Osteocyte (in vitro differentiated cells): Measurements from ENCODE around the gene SPEG. TPM values are rescaled to one million over a fixed set of nuclear protein-coding genes. Genes with fewer than 3 reads are reported as not detected.
A peak's percentile ranks its signal among the peaks of the same experiment; 100 is the strongest.

ENCODE experiments used
- DNase-seq: peaks from one replicate; pipeline ENCODE4 v3.0.0; 2021; ENCODE audit warnings: mixed read lengths; ENCODE audit not compliant: unreplicated experiment; ENCODE audit errors: extremely low spot score
- H3K27ac Mint-ChIP-seq: one replicate; pipeline ENCODE4 v1.8.0; 2021; ENCODE audit warnings: mild to moderate bottlenecking, mixed read lengths; ENCODE audit not compliant: unreplicated experiment
- H3K27me3 Mint-ChIP-seq: one replicate; pipeline ENCODE4 v1.8.0; 2021; ENCODE audit warnings: mixed read lengths; ENCODE audit not compliant: unreplicated experiment
- H3K36me3 Mint-ChIP-seq: one replicate; pipeline ENCODE4 v1.8.0; 2021; ENCODE audit warnings: mixed read lengths; ENCODE audit not compliant: unreplicated experiment
- H3K4me1 Mint-ChIP-seq: one replicate; pipeline ENCODE4 v1.8.0; 2021; ENCODE audit warnings: mixed read lengths; ENCODE audit not compliant: unreplicated experiment
- H3K4me3 Mint-ChIP-seq: one replicate; pipeline ENCODE4 v1.8.0; 2021; ENCODE audit warnings: mild to moderate bottlenecking, moderate library complexity, mixed read lengths; ENCODE audit not compliant: unreplicated experiment
- H3K9me3 Mint-ChIP-seq: one replicate; pipeline ENCODE4 v1.8.0; 2021; ENCODE audit warnings: mixed read lengths; ENCODE audit not compliant: unreplicated experiment
- CTCF ChIP-seq: fragments of 200-600 bp; sonication (generic); IDR thresholded peaks from 2 replicates; pipeline ENCODE4 v1.5.0; 2021; ENCODE audit warnings: antibody characterized with exemption, mild to moderate bottlenecking, moderate library complexity
- total RNA-seq: library from RNA; stranded (reverse); gene quantifications from 2 replicates; pipeline ENCODE4 v1.2.1, GENCODE V29; 2021

SPEG gene
- total RNA-seq, 1 donor from 2014 or later: 30.3 TPM

GRCh38 chr2:219494952-219495530, 60.4 kb downstream of the SPEG start:
- no peaks in the 10 kb centered on the region for H3K36me3 Mint-ChIP-seq
- no peak for DNase-seq
- no peak for TF ChIP-seq CTCF
- no peak overlapping the region for H3K27ac Mint-ChIP-seq
- H3K9me3 Mint-ChIP-seq: no peaks in the 10 kb centered on the region
- peaks cover 19% of the 10 kb centered on the region for H3K4me1 Mint-ChIP-seq
- no peaks in the 10 kb centered on the region for H3K27me3 Mint-ChIP-seq
- H3K4me3 Mint-ChIP-seq: no peak overlapping the region

- TF ChIP-seq CTCF: peak; percentile 62
- peaks cover 25% of the 10 kb centered on the region for H3K4me1 Mint-ChIP-seq
- H3K4me3 Mint-ChIP-seq: no peak overlapping the region
- H3K27ac Mint-ChIP-seq: no peak overlapping the region
- H3K36me3 Mint-ChIP-seq: no peaks in the 10 kb centered on the region
- H3K9me3 Mint-ChIP-seq: no peaks in the 10 kb centered on the region
- H3K27me3 Mint-ChIP-seq: no peaks in the 10 kb centered on the region
- no peak for DNase-seq
Observed at GRCh38 chr2:219495531-219496122, 61.0 kb downstream of the SPEG start.

- no peak overlapping the region for H3K4me3 Mint-ChIP-seq
- H3K36me3 Mint-ChIP-seq: no peaks in the 10 kb centered on the region
- no peak for DNase-seq
- no peak overlapping the region for H3K27ac Mint-ChIP-seq
- H3K9me3 Mint-ChIP-seq: no peaks in the 10 kb centered on the region
- no peak for TF ChIP-seq CTCF
- no peaks in the 10 kb centered on the region for H3K27me3 Mint-ChIP-seq
- peaks cover 25% of the 10 kb centered on the region for H3K4me1 Mint-ChIP-seq
Observed at GRCh38 chr2:219496247-219496824, 61.7 kb downstream of the SPEG start.

GRCh38 chr2:219496825-219497494, 62.3 kb downstream of the SPEG start:
- no peak for DNase-seq
- peaks cover 2% of the 10 kb centered on the region for H3K36me3 Mint-ChIP-seq
- no peak for TF ChIP-seq CTCF
- H3K9me3 Mint-ChIP-seq: no peaks in the 10 kb centered on the region
- H3K27ac Mint-ChIP-seq: no peak overlapping the region
- H3K4me1 Mint-ChIP-seq: peaks cover 25% of the 10 kb centered on the region
- H3K27me3 Mint-ChIP-seq: no peaks in the 10 kb centered on the region
- peak overlapping the region; percentile 97 for H3K4me3 Mint-ChIP-seq
